Testis (tissue), 3 donors: Measurements from ENCODE around the gene CLDN14. TPM values are rescaled to one million over a fixed set of nuclear protein-coding genes. Genes with fewer than 3 reads are reported as not detected.

Source experiments
- DNase-seq: peaks from one replicate; pipeline ENCODE4 v3.0.0-alpha.2; 2019
- H3K27ac ChIP-seq, 2 donors: fragments of 200-600 bp; sonication (generic); one replicate each; pipeline ENCODE4 v1.5.1; 2019
- H3K27me3 ChIP-seq: fragments of 200-600 bp; sonication (generic); one replicate; pipeline ENCODE4 v1.5.1; 2019
- H3K36me3 ChIP-seq: fragments of 200-600 bp; sonication (generic); one replicate; pipeline ENCODE4 v1.5.1; 2017; ENCODE audit warnings: low read depth; ENCODE audit errors: missing control alignments
- H3K4me1 ChIP-seq: fragments of 200-600 bp; sonication (generic); one replicate; pipeline ENCODE4 v1.5.1; 2019
- H3K4me3 ChIP-seq, 2 donors: fragments of 200-600 bp; sonication (generic); one replicate each; pipeline ENCODE4 v1.5.1; 2017 to 2019
- H3K9me3 ChIP-seq: fragments of 200-600 bp; sonication (generic); one replicate; pipeline ENCODE4 v1.5.1; 2017
- CTCF ChIP-seq, 3 experiments: fragments of 450-650 bp in 2 of 3; fragments of 200-600 bp in 1 of 3; sonication (generic) in 1 of 3; IDR thresholded peaks; one replicate each; pipeline ENCODE4 v1.5.1; 2016 to 2019; ENCODE audit warnings: antibody characterized with exemption in 3 of 3, mild to moderate bottlenecking in 2 of 3, moderate library complexity in 1 of 3
- POLR2A ChIP-seq: fragments of 450-650 bp; IDR thresholded peaks from one replicate; pipeline ENCODE4 v1.6.1; 2017; ENCODE audit warnings: antibody characterized with exemption, mild to moderate bottlenecking, moderate library complexity
- WGBS, 2 donors: methylation state at CpG; one replicate each; pipeline ENCODE4 v1.1.5; 2018; 5-methylcytosine and 5-hydroxymethylcytosine counted together
- intact Hi-C: fragments of 100-400 bp; cut with DNase I; formaldehyde crosslinking; loops from one replicate; pipeline ENCODE4 v1.15.1; 2023; ENCODE audit warnings: low total_unique reads
- polyA plus RNA-seq: library from polyadenylated mRNA; stranded (reverse); fragments of 350-450 nt; fragmentation: Illumina TruSeq; extraction: RNeasy Lipid Tissue Mini Kit (QIAGEN cat#74804); gene quantifications from one replicate; pipeline ENCODE4 v1.2.3, GENCODE V29; 2014; ENCODE audit warnings: low read depth, low replicate concordance; ENCODE audit not compliant: insufficient read depth
- total RNA-seq, 2 donors: library from RNA; depleted of rRNA; stranded (reverse); fragments of >200 nt; gene quantifications; one replicate each; pipeline ENCODE4 v1.2.3, GENCODE V29; 2016

Gene CLDN14
- total and polyA plus RNA-seq, 3 donors from 2014 or later = 0.31 to 0.96 (median 0.31) TPM

GRCh38 chr21:36513430-36513829, 33.5 kb upstream of the CLDN14 start:
- Histone ChIP-seq H3K9me3 (no peaks in the 10 kb centered on the region), H3K4me1 (no peaks in the 10 kb centered on the region), H3K36me3 (no peaks in the 10 kb centered on the region), H3K4me3 (no peak overlapping the region), H3K27ac (no peak overlapping the region), H3K27me3 (no peaks in the 10 kb centered on the region)
- DNase-seq = no peak
- intact Hi-C loops = no loop called here
- TF ChIP-seq CTCF (IDR thresholded peaks at IDR 0.05) = no peak
- TF ChIP-seq POLR2A = no peak
- 91 to 95% methylated on average over 1 of the region's 1 CpG for WGBS, 2 donors

GRCh38 chr21:36512971-36513370, 33.0 kb upstream of the CLDN14 start:
- Histone ChIP-seq H3K4me1 (no peaks in the 10 kb centered on the region), H3K9me3 (no peaks in the 10 kb centered on the region), H3K27ac (no peak overlapping the region), H3K36me3 (no peaks in the 10 kb centered on the region), H3K27me3 (no peaks in the 10 kb centered on the region), H3K4me3 (no peak overlapping the region)
- TF ChIP-seq POLR2A (no peak), CTCF (IDR thresholded peaks at IDR 0.05) (no peak)
- intact Hi-C loops = no loop called here
- DNase-seq = no peak
- whole genome bisulfite sequencing, 2 donors = 73 to 85% methylated on average over 5 of the region's 5 CpGs

GRCh38 chr21:36511484-36512220, 31.7 kb upstream of the CLDN14 start:
- no peak overlapping the region for H3K27ac ChIP-seq
- TF ChIP-seq POLR2A (no peak), CTCF (IDR thresholded peaks at IDR 0.05) (no peak)
- 75 to 76% methylated on average over 5 of the region's 5 CpGs for WGBS, 2 donors
- no peak overlapping the region for H3K4me3 ChIP-seq
- no peaks in the 10 kb centered on the region for H3K27me3 ChIP-seq
- H3K36me3 ChIP-seq = no peaks in the 10 kb centered on the region
- no peak for DNase-seq
- intact Hi-C loops = no loop called here
- H3K9me3 ChIP-seq = no peaks in the 10 kb centered on the region
- H3K4me1 ChIP-seq = no peaks in the 10 kb centered on the region

GRCh38 chr21:36510911-36511310, 31.0 kb upstream of the CLDN14 start:
- H3K27me3 ChIP-seq = no peaks in the 10 kb centered on the region
- intact Hi-C loops = no loop called here
- no peaks in the 10 kb centered on the region for H3K9me3 ChIP-seq
- no peak overlapping the region for H3K4me3 ChIP-seq
- 79 to 88% methylated on average over 6 of the region's 6 CpGs for WGBS, 2 donors
- H3K4me1 ChIP-seq = no peaks in the 10 kb centered on the region
- no peaks in the 10 kb centered on the region for H3K36me3 ChIP-seq
- TF ChIP-seq CTCF (IDR thresholded peaks at IDR 0.05) (no peak), POLR2A (no peak)
- no peak for DNase-seq
- H3K27ac ChIP-seq = no peak overlapping the region
